HG03469 (cell line): Measurements from ENCODE around the gene PMS2.
"Not testable (repeated sequence)": the region's sequence is repeated elsewhere in the genome, so short reads cannot be mapped to it uniquely, and the experiment has no call there.

Source experiments
- ATAC-seq: cut with Tn5 transposase; IDR thresholded peaks from one replicate; pipeline ENCODE4 v1.9.1; 2021; ENCODE audit warnings: mild to moderate bottlenecking, moderate library complexity, moderate number of reproducible peaks; ENCODE audit not compliant: unreplicated experiment

The PMS2 gene, protein sequence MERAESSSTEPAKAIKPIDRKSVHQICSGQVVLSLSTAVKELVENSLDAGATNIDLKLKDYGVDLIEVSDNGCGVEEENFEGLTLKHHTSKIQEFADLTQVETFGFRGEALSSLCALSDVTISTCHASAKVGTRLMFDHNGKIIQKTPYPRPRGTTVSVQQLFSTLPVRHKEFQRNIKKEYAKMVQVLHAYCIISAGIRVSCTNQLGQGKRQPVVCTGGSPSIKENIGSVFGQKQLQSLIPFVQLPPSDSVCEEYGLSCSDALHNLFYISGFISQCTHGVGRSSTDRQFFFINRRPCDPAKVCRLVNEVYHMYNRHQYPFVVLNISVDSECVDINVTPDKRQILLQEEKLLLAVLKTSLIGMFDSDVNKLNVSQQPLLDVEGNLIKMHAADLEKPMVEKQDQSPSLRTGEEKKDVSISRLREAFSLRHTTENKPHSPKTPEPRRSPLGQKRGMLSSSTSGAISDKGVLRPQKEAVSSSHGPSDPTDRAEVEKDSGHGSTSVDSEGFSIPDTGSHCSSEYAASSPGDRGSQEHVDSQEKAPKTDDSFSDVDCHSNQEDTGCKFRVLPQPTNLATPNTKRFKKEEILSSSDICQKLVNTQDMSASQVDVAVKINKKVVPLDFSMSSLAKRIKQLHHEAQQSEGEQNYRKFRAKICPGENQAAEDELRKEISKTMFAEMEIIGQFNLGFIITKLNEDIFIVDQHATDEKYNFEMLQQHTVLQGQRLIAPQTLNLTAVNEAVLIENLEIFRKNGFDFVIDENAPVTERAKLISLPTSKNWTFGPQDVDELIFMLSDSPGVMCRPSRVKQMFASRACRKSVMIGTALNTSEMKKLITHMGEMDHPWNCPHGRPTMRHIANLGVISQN

DNA sequence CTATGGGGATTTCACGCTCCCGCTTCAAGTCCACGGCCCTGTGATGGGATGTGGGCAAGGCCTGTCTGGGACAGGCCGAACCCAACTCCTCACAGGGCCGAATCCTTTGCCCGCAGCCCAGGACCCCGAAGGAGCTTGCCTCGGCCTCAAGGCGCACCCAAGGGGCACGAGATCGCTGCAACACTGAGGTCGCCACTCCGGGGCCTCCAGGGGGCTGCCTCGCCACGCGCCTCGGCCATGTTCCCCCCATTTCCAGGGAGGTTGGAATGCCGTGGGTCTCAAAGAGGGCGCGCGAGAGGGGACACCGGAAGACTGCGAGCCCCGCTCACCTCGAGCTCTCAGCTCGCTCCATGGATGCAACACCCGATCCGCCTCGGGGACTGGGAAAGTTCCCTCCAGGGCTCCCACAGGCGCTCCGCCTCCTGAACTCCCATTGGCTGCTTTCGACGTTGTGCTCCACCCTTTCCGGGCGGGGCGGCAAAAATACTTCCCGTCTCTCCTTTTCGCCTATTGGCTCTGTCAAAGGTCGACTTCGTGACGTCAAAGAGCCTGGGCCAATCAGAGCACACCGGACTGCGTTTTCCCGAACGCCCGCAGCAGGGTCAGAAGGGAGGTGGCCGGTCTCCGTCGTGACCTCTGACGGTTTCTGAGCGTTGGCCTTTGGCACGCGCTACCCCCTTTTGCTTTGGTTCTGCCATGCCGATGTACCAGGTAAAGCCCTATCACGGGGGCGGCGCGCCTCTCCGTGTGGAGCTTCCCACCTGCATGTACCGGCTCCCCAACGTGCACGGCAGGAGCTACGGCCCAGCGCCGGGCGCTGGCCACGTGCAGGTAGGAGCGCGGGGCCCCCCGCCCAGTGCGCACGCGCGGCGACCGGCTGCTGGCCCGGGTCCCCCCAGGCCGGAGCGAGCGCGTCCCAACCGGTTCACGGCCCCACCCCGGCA is at the start of gene PMS2, which contains the start of gene AIMP2:
TSS of gene PMS2 (minus strand) at position 382 of the 944 bp plus-strand sequence. CDS start at position 352, 30 bp downstream.
TSS of gene AIMP2 (plus strand) at position 605 of the 944 bp plus-strand sequence. CDS start at position 697, 92 bp downstream.
- peak; percentile 79 for ATAC-seq

DNA sequence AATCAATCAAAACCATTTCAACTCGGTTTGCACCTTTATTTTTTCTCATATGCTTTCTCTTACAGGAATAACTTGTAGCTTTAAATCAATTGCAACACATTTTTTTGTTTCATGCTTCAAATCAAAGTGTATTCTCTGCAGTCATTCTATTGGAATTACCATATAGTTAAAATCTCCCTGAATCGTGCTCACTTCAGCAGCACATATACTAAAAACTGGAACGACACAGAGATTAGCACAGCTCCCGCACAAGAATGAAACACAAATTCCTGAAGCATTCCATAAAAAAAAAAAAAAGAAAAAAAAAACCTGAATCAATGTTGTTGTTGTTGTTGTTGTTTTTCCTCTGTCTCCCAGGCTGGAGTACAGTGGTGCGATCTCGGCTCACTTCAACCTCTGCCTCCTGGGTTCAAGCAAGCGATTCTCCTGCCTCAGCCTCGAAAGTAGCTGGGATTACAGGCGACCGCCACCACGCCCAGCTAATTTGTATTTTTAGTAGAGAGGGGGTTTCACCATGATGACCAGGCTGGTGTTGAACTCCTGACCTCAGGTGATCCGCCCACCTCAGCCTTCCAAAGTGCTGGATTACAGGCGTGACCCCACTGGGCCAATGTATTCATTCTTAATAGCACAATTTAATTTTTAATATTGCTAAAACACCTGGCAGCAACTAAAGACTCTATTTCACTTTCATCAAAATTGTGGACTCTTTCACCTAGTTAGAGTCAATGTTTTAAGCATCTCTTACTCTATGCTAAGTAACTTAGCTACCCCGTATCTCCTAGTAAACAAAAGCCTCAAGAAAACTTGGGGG is 48.7 kb upstream of the PMS2 start:
- ATAC-seq = no peak

DNA sequence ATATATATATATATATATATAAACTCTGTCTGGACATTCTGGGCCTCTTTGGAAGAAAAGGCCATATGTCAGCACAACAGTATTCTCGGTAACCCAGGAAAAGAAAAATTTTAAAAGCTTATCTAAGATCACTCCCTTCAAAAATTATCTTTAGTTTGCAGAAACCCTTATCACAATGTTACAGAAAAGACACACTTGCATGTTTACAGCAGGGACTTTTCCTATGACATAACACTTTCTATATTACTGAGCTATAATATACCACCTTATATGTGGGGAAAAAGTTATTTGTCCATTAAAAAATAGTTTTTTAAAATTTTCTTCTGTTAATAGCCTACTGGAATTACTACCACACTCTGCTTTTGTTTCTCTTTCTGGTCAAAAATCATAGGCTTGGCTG is 47.8 kb upstream of the PMS2 start:
- ATAC-seq = no peak

DNA sequence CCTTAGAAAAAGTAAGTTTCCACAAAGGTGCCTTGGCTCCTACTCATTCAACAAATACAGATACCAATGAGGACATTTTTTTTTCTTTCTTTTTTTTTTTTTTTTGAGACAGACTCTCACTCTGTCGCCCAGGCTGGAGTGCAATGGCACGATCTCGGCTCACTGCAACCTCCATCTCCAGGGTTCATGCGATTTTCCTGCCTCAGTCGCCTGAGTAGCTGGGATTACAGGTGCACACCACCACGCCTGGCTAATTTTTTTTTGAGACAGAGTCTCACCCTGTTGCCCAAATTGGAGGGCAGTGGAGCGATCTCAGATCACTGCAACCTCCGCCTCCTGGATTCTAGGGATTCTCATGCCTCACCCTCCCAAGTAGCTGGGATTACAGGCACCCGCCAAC is 42.3 kb upstream of the PMS2 start:
- not testable (repeated sequence) for ATAC-seq

DNA sequence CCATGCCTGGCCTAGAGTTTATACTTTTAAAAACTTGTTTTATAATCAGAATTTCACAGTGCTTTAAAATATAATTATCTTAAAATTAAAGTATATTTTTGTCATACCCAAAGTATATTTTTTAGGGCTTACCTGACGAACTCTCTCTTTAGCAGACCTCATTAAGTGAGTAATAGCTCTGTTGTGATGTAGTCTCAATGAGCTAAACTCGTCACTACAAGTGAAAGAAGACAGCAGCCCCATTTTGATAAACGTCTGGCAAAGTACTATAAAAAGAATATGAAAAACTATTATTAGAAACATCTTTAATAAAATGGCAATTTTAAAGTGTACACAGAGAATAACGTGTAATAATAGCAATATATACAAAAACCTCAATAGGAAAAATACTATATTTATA is 40.9 kb upstream of the PMS2 start:
- ATAC-seq = no peak

DNA sequence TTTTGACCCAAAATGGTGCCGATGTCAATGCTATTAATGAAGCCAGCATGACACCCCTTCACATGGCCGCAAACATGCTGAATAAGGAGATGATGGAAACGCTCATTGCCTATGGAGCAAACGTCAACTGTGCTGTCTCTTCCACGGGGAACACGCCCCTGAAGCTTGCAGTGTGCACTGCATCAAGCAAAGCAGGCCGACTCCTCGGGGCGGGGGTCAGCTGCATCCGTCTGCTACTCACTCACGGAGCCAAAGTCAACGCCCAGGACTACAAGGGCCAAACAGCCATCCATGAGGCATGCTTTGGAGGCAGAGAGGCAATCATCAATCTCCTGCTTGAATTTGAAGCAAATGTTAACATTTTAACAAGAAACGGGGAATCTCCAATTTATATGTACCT is 26.8 kb upstream of the PMS2 start:
- no peak for ATAC-seq

DNA sequence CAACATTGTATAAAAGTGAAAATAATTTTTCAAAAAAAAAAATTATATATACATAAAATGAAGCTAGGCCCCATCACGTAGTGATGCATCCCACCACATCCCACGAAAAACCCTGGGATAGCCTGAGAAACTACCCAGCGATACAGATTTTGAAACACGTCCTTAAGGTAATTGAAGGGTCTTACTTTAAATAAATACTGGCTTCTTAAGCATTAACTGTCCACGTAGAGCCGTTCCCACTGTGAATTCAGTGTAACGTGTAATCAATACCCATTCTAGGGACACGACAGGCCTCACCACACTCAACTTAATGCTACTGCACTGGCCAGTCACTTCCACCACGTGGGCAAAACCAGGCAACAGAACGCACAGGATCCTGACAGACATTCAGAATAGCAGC is 26.3 kb upstream of the PMS2 start:
- no peak for ATAC-seq

DNA sequence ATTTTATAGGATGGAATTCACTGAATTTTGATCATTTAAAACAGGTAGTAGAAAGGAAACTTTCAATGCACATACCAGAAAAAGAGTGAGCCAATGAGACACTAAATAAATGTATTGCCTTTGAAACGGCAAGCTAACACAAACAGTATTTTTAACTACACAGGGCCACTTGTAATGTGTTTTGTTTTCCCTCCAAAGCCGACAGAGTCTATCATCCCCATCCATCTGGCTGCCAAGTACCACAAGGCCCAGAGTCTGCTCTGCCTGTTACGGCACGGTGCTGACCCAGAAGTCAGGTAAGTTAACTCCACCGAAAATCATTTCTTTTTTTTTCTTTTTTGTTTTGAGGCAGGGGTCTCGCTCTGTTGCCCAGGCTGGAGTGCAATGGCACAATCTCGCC is 23.8 kb upstream of the PMS2 start:
- ATAC-seq = no peak

DNA sequence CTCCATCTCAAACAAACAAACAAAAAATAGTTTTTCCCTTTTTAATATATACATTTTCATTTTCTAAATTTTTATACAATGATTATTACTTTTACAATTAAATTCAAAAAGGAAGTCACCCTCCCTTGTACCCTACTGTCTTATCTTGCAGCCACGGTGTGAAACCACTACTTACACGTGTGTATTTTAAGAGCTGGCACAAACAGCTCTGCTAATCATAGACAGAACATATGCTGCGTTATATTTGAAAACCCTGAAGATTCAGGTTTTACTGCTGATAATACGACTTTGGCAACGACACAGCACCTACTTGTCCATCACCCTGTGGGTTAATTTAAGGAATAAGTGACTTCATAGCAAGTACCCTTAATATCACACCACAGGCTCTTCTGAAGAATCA is 23.3 kb upstream of the PMS2 start:
- no peak for ATAC-seq

DNA sequence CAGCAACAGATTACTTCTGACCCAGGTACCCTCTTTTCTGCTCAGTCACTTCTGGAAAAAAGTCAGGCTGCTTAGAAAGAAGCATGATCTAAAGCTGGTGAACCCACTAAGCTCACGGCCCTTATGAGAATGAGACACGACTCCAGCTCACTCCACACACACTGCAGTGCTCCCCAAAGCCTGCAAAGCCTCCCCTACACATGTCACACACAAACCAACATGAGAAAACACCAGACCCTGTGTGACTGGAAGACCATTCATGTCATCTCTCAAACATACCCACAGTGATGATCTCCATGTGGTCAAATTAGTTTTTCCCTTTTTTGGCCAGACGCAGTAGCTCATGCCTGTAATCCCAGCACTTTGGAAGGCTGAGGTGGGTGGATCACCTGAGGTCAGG is 22.7 kb upstream of the PMS2 start:
- ATAC-seq = no peak

DNA sequence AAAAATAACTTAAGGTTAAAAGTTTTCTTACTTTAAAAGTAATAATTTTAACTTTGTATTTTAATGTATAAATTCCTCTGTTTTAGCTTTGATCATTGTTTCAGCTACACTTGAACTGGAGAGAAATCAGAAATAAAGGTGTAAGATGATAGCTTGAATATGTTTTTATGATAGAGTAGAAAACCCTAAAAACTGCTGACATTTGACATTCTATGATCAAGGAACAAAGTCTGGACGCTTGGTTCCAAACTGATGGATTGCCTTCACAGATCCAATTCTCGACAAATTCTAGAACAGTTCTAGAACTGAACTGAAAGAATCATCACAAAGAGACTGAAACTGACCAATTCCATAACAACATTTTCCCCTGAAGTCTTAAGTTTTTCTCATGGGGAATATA is 22.1 kb upstream of the PMS2 start, which contains the start of gene ANKRD61:
TSS of gene ANKRD61 (plus strand) at position 389 of the 400 bp plus-strand sequence. CDS start at position 389, 0 bp downstream.
- ATAC-seq = no peak

DNA sequence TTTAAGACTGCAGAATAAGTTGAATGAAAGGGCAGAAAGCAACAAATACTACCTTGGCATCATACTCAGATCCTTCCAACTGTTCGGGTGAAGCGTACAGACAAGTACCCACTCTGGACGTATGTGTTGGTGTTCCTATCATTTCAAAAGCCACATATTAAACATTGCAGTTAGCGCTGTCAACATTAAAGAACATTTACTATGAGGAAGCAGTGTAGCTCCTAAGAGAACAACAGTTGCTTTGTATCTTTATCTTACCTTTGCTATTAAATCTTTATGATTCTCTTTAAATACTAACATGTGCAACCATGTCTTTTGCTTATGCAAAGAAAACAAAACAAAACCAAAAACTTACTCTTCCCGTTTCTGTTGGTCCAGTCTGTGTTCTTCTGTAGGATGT is 19.7 kb upstream of the PMS2 start:
- no peak for ATAC-seq

DNA sequence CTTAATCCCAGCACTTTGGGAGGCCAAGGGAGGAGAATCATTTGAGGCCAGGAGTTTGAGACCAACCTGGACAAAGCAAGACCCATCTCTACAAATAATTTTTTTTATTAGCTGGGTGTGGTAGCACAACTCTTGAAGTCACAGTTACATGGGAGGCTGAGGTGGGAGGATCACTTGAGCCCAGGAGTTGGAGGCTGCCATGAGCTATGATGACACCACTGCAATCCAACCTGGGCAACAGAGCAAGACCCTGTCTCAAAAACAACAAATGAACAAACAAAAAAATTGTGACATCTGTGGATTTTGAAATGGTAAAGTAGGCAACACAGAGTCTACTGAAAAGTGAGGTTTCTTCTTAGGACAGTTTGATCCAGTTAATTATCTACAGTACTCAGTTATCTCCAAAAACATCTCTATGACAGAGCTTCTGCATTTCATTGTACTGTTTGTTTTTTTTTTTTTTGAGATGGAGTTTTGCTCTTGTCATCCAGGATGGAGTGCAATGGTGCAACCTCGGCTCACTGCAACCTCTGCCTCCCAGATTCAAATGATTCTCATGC is 19.0 kb upstream of the PMS2 start:
- ATAC-seq = no peak

DNA sequence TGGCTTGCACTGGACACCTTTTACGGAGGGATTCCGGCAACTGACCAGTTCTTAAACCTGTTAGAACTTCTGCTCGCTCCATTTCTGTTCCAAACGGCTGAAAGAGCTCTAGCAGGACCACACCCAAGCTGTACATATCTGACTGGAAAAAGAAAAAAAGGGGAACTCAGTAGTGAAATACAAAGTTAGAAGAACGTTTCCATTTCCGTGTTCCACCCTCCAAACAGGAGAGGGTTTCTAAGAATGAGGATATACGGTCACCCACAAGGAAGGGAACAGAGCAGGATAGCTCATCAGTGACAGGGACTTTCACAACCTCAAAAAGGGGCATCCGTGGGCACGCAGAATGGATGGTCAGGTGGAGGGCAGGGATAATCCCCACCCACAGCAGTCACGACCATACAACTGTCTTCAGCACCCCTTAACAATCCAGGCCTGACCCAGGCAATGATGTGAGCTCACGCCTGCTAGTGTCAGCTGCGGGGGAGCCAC is 18.0 kb upstream of the PMS2 start:
- no peak for ATAC-seq

DNA sequence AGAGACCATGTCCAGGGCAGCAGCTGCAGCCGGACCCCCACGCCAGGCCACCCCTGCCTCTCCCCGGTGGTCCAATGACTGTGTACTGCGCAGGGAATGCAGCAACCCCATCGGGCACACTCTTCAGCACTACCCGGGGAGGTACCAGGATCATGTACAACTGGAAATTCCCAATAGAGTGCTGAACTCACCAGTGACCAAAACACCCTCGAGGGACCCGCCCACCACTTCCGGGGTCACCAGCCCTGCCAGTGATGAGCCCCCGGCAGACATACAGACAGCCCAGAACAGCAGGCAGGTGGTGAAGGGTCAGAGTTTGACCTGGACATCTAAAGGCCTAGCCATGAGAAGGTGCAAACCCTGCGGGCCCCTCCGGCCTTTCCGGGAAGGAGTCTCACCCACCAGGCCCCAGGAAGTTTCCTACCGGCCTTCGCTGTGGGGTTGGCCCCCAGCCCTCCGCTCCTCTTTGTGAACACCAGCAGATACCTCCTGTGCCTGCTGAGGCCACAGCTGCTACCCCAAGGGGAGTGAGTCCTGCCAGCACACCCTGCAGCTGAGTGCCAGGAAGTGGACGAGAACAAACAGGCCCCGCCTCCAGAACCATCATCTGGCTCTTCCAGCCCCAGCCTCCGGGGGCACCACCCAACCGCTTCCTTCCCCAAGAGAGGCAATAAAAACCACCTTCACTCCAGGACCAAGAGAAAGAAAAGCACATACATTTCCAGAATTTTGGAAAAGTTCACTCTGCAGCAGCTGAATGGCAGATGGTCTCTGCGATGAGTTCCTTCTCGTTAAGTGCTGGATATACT is 17.4 kb upstream of the PMS2 start:
- peak; percentile 62 for ATAC-seq

DNA sequence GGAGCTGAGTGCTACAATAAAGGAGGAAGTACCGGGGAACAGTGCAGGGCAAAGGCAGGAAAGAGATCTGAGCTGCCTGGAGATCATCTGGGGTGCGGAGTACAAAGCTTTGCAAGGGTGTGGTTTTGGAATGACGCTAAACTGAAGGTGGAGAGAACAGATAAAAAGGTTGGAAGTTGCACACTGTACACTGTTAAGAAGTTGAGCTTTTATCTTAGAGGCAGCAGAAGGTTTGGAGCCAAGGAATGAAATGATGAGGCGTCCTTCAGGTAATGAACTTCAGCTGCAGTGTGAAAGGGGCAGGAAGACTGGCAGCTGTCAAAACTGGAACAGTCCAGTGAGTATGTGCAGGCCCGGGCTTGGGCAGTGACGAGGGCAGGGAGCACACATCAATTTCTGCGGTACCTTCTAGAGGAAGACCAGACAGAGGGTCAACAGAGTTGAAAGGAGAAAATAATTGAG is 15.2 kb upstream of the PMS2 start:
- no peak for ATAC-seq

DNA sequence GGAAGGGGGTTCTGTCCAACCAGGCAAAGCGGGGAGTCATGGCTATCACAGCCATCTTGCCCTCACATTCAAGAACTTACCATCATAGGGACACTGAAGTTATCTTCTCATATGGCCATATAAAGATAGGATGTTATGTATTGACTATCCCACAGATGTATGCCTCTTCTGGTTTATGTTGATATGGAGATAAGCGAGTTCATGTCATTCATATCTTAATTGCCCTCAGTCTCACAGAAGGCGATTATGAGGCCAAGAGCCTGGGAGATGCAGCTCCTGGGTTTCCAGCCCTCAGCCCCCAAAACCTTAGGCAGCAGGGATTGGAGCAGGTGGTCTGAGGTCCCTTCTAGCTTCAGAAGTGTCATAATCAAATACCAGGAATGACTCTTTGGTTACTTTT is 13.9 kb upstream of the PMS2 start:
- ATAC-seq = no peak
